ENCODE data around the gene WDR72. TPM values are rescaled to one million over a fixed set of nuclear protein-coding genes. Genes with fewer than 3 reads are reported as not detected.

The WDR72 gene
- total and polyA plus RNA-seq, 2 of the 8 experiments (the other 6 are each of a cell fraction or from before 2014, with no cell fraction given) = 1.2 to 1.9 TPM

DNA sequence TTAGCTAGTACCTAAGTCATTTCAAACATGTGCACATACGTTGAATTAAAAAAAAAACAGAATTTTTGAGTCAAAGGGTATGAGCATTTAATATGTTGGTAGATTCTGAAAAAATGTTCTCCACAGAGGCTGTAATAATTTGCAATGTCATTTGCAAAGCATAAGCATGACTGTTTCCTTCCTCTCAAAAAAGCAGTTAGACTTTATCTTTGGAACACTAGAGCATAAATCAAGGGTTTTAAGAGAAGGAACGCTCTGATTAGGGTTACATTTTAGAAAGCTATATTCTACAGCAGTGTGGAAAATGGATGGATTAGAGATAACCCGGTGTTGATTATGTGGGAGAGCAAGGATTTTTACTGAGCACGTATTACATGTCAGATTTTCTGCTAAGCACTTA is 193.7 kb downstream of the WDR72 start:
- Histone ChIP-seq H3K27ac (ENCODE audit: low read depth, low read length) (no peak overlapping the region), H2BK5ac (ENCODE audit: low read depth, low read length) (no peak overlapping the region), H2AK5ac (ENCODE audit: low read depth, low read length) (no peak overlapping the region), H3K36me3 (ENCODE audit: control insufficient read depth in 2 of 4, insufficient read depth in 4 of 4, low read length in 3 of 4) (no peaks in the 10 kb centered on the region), H3K4ac (replicated peaks; ENCODE audit: insufficient read length, low read depth, low read length) (no peak overlapping the region), H4K20me1 (replicated peaks in 1 of 2; ENCODE audit: control insufficient read depth in 1 of 2, insufficient read depth in 2 of 2, low read length in 2 of 2) (no peaks in the 10 kb centered on the region), H3K9ac (replicated peaks in 1 of 4; ENCODE audit: extremely low read depth in 1 of 4, low read depth in 3 of 4, low read length in 3 of 4) (no peak overlapping the region), H3K4me3 (ENCODE audit: extremely low read depth in 1 of 4, insufficient read depth in 2 of 4, low read depth in 3 of 4, low read length in 4 of 4) (no peak overlapping the region), H2BK20ac (ENCODE audit: low read length) (no peak overlapping the region), H4K8ac (ENCODE audit: extremely low read depth, insufficient read depth, low read length) (no peak overlapping the region), H2BK15ac (ENCODE audit: low read length) (no peak overlapping the region), H3K9me3 (ENCODE audit: insufficient read depth in 2 of 2, low read depth in 1 of 2, low read length in 1 of 2) (no peaks in the 10 kb centered on the region), H4K91ac (replicated peaks; ENCODE audit: insufficient read length, low read length) (no peak overlapping the region), H3K18ac (ENCODE audit: extremely low read depth, low read length) (no peak overlapping the region), H2BK120ac (replicated peaks; ENCODE audit: low read depth, low read length) (no peak overlapping the region), H2AFZ (ENCODE audit: low read length) (no peak overlapping the region), H3K4me2 (ENCODE audit: insufficient read depth in 1 of 2, low read depth in 2 of 2, low read length in 2 of 2) (no peak overlapping the region), H4K5ac (ENCODE audit: insufficient read length, low read depth, low read length) (no peak overlapping the region), H3K23me2 (ENCODE audit: low read depth, low read length) (no peaks in the 10 kb centered on the region), H3K27me3 (replicated peaks in 1 of 4; ENCODE audit: control insufficient read depth in 3 of 4, extremely low read depth in 1 of 4, insufficient read depth in 3 of 4, low read length in 3 of 4) (no peaks in the 10 kb centered on the region), H2BK12ac (ENCODE audit: low read depth, low read length) (no peak overlapping the region), H3K4me1 (replicated peaks in 1 of 4; ENCODE audit: control insufficient read depth in 3 of 4, insufficient read depth in 4 of 4, low read length in 3 of 4) (peaks cover 0 to 5% (median 0%) of the 10 kb centered on the region in 4 experiments; a peak in 1 of 7 replicates), H3K79me2 (ENCODE audit: control insufficient read depth in 1 of 2, insufficient read depth in 2 of 2, low read length in 2 of 2) (no peaks in the 10 kb centered on the region), H3K79me1 (ENCODE audit: low read depth, low read length) (no peaks in the 10 kb centered on the region), H3K56ac (replicated peaks; ENCODE audit: insufficient read length, low read depth, low read length) (no peak overlapping the region), H3K14ac (ENCODE audit: insufficient read length) (no peak overlapping the region), H3K23ac (ENCODE audit: insufficient read length) (no peak overlapping the region)
- ChIA-PET POLR2A (ENCODE audit: partially characterized antibody) (interaction anchor here (1.2 kb wide), 1 partner anchor 17 kb away, joined by 4 read pairs; no protein-coding TSS in a partner anchor), CTCF (ENCODE audit: partially characterized antibody) (interaction anchor here (1.1 kb wide), 1 partner anchor 44 kb away, joined by 4 read pairs; no protein-coding TSS in a partner anchor)
- TF ChIP-seq MAX (IDR thresholded peaks at IDR 0.05) (no peak), CHD2 (IDR thresholded peaks at IDR 0.05; ENCODE audit: low read length) (no peak)
- no peak for FAIRE-seq
- WGBS, 2 experiments (ENCODE audit: extremely low coverage in 1 of 2, insufficient coverage in 1 of 2, insufficient read length in 1 of 2, insufficient replicate concordance in 2 of 2, low coverage in 1 of 2, low lambda C conversion rate in 2 of 2, missing lambda C conversion rate in 1 of 2) = 98% methylated on average over 4 of the region's 4 CpGs; no CpG with 5 or more reads in 1 of the 2 experiments
- DNase-seq (ENCODE audit: low read depth in 1 of 2, low spot score in 2 of 2) = no peak
